GM21717 (cell line): ENCODE results near the gene PARP9.
"Not testable (repeated sequence)": the region's sequence is repeated elsewhere in the genome, so short reads cannot be mapped to it uniquely, and the experiment has no call there.

ENCODE experiments used
- ATAC-seq: cut with Tn5 transposase; IDR thresholded peaks from one replicate; pipeline ENCODE4 v1.9.1; 2021; ENCODE audit warnings: mild to moderate bottlenecking, moderate library complexity; ENCODE audit not compliant: unreplicated experiment

PARP9 gene

GRCh38 chr3:122576174-122576940 is 12.3 kb upstream of the PARP9 start:
- peak; percentile 79 for ATAC-seq

GRCh38 chr3:122572940-122573412 is 8.9 kb upstream of the PARP9 start:
- peak; percentile 23 for ATAC-seq

GRCh38 chr3:122568755-122569154 is 4.7 kb upstream of the PARP9 start:
- ATAC-seq: no peak

- ATAC-seq: not testable (repeated sequence)
These were observed 4.0 kb upstream of the PARP9 start for GRCh38 chr3:122568131-122568530.

- ATAC-seq: no peak
These were observed 429 bp downstream of the PARP9 start for GRCh38 chr3:122563717-122564025.

- no peak for ATAC-seq
These were observed 980 bp downstream of the PARP9 start for GRCh38 chr3:122562923-122563716.

GRCh38 chr3:122560680-122561079 is 3.4 kb downstream of the PARP9 start:
- ATAC-seq: no peak

- no peak for ATAC-seq
These were observed 4.2 kb downstream of the PARP9 start for GRCh38 chr3:122559906-122560305.

GRCh38 chr3:122558605-122559004 is 5.5 kb downstream of the PARP9 start:
- ATAC-seq: no peak

GRCh38 chr3:122557356-122557755 is 6.7 kb downstream of the PARP9 start:
- ATAC-seq: no peak

GRCh38 chr3:122555275-122556071 is 8.6 kb downstream of the PARP9 start:
- no peak for ATAC-seq

- ATAC-seq: no peak
These were observed 10.9 kb downstream of the PARP9 start for GRCh38 chr3:122553171-122553570.

GRCh38 chr3:122548619-122549018 is 15.5 kb downstream of the PARP9 start:
- no peak for ATAC-seq

- no peak for ATAC-seq
These were observed 16.0 kb downstream of the PARP9 start for GRCh38 chr3:122548076-122548475.

- ATAC-seq: no peak
These were observed 17.9 kb downstream of the PARP9 start for GRCh38 chr3:122546151-122546550.

- ATAC-seq: no peak
These were observed 25.1 kb downstream of the PARP9 start for GRCh38 chr3:122538956-122539490.

- no peak for ATAC-seq
These were observed 27.5 kb downstream of the PARP9 start for GRCh38 chr3:122536632-122537001.

GRCh38 chr3:122535964-122536631 is 28.0 kb downstream of the PARP9 start:
- ATAC-seq: no peak

GRCh38 chr3:122533931-122534334 is 30.2 kb downstream of the PARP9 start:
- ATAC-seq: peak; percentile 99

- no peak for ATAC-seq
These were observed 30.6 kb downstream of the PARP9 start for GRCh38 chr3:122533480-122533879.

GRCh38 chr3:122530164-122530563 is 33.9 kb downstream of the PARP9 start:
- ATAC-seq: no peak
